Measurements from ENCODE around the gene MSRB3.

DNA sequence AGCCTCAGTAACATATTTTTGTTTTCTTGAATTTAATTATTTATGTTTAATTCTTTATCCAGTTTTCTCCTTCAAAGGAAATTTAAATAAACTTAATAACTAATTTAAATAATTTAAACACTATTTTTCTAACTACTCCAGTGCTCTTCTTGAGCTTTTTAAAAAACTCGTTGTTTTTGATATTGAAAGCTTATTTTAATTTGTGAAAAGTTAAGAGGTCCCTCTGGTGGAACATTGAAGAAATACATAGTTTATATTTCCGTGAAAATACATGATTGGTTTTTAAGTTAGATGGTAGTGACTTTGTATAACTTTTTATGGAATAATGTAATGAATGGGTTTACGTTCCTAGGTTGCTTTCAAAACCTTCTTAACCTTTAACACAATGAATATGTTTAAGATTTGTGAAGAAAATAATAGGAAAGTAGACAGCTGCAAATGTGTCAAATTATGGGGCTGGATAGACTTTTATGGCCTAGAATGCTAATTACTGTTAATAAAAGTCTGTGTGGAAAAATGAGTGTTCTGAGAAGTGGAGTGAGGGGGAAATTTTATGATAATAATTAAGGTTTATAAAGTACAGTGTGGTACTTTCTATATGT lies 45.9 kb upstream of the MSRB3 start:
- TF ChIP-seq, protein P1, sequence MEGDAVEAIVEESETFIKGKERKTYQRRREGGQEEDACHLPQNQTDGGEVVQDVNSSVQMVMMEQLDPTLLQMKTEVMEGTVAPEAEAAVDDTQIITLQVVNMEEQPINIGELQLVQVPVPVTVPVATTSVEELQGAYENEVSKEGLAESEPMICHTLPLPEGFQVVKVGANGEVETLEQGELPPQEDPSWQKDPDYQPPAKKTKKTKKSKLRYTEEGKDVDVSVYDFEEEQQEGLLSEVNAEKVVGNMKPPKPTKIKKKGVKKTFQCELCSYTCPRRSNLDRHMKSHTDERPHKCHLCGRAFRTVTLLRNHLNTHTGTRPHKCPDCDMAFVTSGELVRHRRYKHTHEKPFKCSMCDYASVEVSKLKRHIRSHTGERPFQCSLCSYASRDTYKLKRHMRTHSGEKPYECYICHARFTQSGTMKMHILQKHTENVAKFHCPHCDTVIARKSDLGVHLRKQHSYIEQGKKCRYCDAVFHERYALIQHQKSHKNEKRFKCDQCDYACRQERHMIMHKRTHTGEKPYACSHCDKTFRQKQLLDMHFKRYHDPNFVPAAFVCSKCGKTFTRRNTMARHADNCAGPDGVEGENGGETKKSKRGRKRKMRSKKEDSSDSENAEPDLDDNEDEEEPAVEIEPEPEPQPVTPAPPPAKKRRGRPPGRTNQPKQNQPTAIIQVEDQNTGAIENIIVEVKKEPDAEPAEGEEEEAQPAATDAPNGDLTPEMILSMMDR (optimal IDR thresholded peaks at IDR 0.05 in 1 of 3, IDR thresholded peaks at IDR 0.05 in 1 of 3, conservative IDR thresholded peaks at IDR 0.05 in 1 of 3; ENCODE audit: extremely low read depth in 1 of 3, insufficient read depth in 2 of 3, low read length in 3 of 3): peak in 1 of 3 experiments; percentile 12
- no peak for TF ChIP-seq EZH2 (IDR thresholded peaks at IDR 0.05; ENCODE audit: low read length)
